ENCODE measurements around the gene SSTR5.

SSTR5 gene

DNA sequence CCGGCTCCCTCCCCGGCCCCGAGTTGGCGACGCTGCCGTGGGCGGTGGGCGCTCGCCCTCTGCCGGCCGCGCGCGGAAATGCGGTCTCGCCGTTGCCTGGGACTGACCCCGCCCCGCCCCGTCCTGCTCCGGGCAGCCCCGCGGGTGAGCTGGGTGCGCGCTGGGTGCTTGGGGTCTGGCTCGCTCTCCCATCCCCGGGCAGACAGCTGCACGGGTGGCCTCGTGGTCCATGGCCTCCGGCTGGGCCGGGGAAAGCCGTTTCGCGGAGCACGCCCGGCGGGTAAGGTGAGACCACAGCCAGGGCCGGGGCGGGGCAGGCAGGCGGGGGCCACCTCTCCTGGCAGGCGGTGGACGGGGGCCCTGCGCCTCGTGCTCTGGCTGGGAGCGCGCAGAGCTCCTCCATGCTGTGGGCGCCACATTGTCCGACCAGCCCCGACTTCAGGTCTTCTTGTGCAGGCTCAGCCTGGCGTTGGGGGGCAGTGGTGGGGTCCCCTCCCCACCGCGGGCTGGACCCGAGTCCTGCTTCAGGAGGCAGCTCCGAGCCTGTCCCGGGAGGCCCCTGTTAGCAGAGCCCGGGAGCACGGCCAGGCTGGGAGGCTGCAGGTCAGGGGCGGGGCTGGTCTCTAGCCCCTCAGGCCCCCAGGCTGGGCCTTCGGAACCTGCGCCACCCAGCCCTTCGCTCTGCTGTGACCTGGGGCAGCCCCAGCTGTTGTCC lies 30.5 kb downstream of the SSTR5 start:
- no peak for DNase-seq (ENCODE audit: low read depth)

GRCh38 chr16:1103636-1103980 lies 31.1 kb downstream of the SSTR5 start:
- DNase-seq (ENCODE audit: low read depth) = no peak

DNA sequence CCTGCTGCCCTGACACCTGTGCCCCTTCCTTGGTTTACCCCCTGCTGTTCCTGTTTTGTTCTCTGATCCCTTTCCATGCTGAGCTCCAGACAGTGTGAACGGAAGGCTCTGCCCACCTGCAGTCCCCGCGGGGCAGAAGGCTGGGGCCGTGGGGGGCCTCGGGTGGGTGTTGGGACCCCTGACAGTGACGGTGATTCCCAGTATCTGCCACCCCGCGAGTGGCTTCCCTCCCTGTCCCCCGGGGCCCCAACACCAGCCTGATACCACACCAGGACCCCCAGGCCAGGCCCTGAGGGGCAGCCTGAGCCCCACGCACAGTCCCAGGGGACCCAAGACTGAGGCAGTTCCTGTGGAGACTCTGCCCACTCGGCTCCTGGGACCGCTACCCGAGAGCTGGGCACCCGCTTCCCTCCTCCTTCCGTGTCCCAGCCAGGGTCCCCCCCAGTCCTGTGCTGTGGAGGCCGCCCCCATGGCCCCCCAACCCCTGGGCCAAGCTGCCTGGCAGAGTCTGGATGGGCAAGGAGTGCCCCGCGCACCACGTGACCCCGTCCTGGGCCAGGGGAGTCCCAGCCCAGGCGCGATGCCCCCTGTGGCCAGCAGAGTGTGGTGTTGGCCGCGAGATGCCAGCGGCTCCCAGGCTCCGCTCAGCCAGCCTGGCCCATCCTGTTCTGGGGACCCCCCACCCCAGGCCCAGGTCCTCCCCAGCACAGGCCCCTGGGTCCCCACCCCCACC lies 33.5 kb downstream of the SSTR5 start:
- DNase-seq (ENCODE audit: low read depth) = peak; percentile 33

DNA sequence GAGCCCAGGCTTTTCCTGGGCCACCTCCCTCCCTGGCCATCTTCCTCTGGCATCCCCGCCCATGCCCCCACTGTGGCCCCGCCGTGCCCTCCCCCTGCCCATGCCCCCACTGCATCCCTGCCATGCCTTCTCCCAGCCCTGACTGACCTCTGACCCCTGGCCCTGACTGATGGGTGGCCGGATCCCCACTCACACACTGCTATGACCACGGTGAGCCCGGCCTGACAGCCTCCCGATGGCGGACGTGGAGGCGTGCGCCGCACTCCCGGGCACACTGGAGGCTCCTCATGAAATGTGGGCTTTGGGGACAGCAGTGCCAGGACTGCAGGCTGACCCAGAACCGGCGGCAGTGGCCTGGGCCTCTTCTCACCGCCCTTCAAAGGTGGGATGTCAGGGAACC lies 34.1 kb downstream of the SSTR5 start:
- DNase-seq (ENCODE audit: low read depth) = no peak

- no peak for DNase-seq (ENCODE audit: low read depth)
Measured at GRCh38 chr16:1107141-1107540, 34.6 kb downstream of the SSTR5 start.

- DNase-seq (ENCODE audit: low read depth) = no peak
Measured at GRCh38 chr16:1107731-1108130, 35.2 kb downstream of the SSTR5 start.

GRCh38 chr16:1108299-1109252 lies 36.0 kb downstream of the SSTR5 start:
- DNase-seq (ENCODE audit: low read depth) = no peak

GRCh38 chr16:1109648-1110047 lies 37.1 kb downstream of the SSTR5 start:
- no peak for DNase-seq (ENCODE audit: low read depth)

GRCh38 chr16:1112506-1113184 lies 40.1 kb downstream of the SSTR5 start:
- no peak for DNase-seq (ENCODE audit: low read depth)

DNA sequence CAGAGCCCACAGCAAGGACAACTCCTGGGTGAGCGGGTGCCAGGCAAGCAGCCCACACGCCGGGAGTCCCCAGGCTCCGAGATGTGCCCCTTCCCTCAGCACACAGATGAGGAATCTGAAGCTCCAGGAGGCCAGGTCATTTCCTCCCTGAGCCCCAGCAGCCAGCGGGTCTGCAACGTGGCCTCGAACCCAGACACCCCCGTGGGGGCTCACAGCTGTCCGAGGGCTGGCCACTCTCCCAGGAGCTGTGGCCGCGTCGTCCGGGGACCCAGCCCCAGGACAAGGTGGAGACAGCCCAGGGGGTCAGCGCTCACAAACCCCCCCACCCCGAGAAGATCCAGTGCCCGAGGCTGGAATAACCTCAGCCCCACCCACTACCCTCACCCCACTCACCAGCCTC lies 40.9 kb downstream of the SSTR5 start:
- no peak for DNase-seq (ENCODE audit: low read depth)

- DNase-seq (ENCODE audit: low read depth) = no peak
Measured at GRCh38 chr16:1113889-1114526, 41.5 kb downstream of the SSTR5 start.

DNA sequence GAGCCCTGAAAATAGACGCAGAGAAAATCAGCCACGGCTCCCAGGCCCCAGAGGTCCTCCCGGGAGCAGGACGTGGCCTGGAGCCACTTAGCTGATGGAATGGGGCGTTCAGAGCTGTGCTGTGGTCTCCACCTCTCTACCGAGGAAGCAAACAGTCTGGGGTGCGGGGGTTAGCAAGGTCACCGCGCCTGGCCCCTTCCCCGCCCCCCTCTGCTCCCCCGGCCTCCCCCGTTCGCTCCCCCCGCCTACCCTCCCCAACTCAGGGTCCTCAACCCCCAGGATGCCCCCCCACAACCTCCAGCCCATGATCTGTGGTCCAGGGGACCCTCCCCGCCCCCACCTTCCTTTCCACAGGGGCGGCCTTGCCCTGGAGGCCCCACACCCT lies 44.1 kb downstream of the SSTR5 start:
- no peak for DNase-seq (ENCODE audit: low read depth)

DNA sequence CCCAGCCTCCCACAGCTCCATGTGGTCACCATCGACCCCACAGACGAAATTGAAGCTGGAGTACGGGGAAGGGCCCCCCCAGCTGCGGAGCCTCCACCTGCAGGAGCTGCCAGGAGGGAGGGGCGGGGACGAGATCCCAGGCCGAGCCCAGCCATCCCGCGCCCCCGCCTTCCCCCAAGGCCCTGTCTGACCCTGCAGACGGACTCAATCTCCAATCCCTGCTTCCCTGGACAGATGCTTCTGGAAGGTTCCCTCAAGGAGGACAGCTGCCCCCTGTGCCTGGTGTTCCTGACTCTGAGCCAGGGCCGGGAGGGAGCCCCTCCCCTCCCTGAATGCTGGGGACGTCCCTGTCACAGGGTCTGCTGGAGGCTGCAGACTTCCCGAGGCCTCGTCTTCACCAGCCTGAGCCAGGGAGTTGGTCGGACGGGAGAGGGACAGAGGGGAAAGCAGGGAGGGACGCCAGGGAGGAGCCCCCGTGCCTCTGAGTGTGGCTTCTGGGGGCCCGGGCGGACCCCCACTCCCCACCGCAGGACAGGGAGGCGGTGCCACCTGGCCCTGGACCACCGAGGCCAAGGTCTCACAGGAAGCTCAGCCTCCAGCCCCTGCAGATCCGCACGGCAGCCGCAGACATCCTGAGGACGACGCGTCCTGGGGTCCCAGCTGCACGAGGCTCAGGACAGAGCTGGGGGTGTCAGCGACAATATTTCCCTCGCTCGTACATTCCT lies 44.8 kb downstream of the SSTR5 start:
- DNase-seq (ENCODE audit: low read depth) = no peak

DNA sequence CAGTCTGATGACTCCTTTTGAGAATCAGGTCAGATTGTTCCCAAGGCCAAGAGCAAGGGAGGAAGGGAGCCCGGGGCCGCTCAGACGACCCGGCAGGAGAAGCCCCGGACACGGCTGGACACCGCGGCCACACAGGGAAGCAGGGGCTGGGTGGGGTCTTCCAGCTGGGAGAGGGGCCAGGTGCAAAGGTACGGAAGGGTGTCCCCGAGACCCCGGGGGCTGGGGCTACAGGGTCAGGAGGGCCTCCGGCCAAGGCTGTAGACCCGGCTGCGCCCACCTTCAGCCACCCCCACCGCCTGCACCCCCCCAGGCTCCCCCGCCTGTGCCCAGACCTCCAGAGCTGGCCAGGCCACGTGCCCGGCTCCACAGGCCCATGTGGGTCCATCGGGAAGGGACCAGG lies 45.4 kb downstream of the SSTR5 start:
- no peak for DNase-seq (ENCODE audit: low read depth)

DNA sequence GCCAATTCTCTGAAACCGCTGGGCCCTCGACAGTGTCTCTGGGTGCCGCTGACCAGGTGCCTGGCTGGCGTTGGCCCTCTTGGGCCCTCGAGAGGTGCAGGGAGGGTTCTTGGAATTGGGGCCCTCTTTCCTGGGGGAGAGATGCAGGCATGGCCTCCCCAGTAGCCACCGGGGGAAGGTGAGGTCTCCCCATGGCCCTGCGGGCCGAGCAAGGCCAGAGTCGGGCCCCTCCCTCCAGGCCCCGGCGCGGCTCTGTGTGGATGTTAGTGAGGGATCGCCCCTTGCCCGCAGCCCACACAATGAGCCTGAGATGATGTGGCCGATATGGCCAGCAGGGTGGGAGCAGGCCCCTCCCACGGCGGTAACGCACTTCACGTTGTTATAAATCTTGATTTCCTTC lies 46.6 kb downstream of the SSTR5 start:
- no peak for DNase-seq (ENCODE audit: low read depth)

- DNase-seq (ENCODE audit: low read depth) = no peak
Measured at GRCh38 chr16:1119766-1120576, 47.4 kb downstream of the SSTR5 start.

GRCh38 chr16:1120577-1120941 lies 48.0 kb downstream of the SSTR5 start:
- no peak for DNase-seq (ENCODE audit: low read depth)

- DNase-seq (ENCODE audit: low read depth) = no peak
Measured at GRCh38 chr16:1121009-1121408, 48.5 kb downstream of the SSTR5 start.

DNA sequence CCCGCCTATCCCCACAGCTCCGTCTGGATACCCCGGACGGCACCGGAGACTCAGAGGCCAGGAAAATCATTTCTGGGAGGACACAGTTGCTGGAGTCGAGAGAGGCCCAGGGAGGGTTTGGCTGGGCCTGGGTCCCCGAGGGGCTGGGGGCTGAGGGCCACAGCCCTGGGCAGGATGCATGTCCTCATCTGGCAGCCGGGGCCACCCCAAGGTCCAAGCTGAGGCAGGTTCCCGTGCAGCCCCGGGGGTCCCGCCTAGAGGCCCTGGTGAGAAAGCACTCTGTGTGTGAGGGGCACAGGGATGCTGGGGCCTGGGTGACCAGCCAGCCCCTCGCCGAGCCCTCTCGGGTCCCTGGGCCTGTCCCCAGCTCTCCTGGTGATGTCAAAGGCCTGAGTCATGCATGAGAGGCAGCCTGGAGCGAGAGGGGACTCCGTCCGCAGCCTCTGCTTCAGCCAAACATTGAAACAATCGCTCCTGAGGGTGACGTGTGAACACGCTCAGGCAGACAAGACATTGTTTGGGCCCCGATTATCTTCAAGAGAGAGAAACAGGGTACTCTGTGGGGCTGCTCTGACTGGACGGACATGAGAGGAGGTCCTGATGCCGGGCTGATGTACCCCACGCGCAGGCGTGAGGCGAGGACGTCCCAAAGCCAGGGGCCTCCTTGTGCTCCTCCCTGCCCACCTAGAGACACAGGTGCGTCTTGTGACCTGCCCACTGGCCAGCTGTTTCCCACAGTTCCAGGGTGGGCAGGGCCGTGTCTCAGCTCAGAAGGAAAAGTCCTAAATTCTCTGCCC lies 49.3 kb downstream of the SSTR5 start:
- DNase-seq (ENCODE audit: low read depth) = no peak

Data from iris pigment epithelial cell (primary cell).